DMS 273 (cell line): ENCODE measurements around the gene SLC10A3.

ENCODE experiments used
- DNase-seq: peaks from one replicate; lab custom pipeline; 2025; ENCODE audit not compliant: unreplicated experiment; lab: John Stamatoyannopoulos, UW

The SLC10A3 gene, protein sequence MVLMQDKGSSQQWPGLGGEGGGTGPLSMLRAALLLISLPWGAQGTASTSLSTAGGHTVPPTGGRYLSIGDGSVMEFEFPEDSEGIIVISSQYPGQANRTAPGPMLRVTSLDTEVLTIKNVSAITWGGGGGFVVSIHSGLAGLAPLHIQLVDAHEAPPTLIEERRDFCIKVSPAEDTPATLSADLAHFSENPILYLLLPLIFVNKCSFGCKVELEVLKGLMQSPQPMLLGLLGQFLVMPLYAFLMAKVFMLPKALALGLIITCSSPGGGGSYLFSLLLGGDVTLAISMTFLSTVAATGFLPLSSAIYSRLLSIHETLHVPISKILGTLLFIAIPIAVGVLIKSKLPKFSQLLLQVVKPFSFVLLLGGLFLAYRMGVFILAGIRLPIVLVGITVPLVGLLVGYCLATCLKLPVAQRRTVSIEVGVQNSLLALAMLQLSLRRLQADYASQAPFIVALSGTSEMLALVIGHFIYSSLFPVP

DNA sequence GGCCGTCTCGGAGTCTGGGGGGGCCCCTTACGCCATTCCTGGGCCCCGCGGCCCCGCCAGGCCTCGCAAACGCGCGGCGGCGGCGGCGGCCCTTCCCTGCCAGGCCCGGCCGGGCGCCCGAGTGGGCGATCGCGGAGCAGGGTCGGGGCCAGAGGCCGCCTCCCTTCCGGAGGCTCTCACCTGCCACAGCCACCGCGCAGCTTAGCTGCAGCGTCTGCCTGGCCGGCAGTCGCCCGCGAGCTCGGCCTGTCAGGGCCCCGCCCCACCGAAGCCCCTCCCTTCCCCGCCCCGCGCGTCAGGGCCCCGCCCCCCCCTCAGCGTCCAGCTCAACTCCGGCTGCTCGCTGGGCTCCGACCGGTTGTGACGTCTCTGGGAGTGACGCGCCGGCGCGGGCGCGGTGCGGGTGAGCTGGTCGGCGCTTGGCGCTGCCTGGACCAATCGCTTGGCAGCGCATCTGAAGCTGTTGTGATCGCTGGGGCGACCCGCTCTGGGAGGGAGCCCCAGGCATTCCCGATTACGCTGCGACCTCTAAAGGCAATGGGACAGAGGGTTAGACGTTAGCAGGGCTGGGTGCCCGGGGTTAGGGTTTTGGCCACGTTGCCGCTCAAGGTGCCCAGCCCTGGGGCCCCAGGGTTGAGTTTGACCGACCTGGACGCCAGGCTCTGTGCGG lies at the start of gene SLC10A3:
Gene SLC10A3, minus strand, starts transcription at position 216 of the 670 bp plus-strand sequence. CDS start 1,689 bp downstream, outside the sequence.
- peak; percentile 98 for DNase-seq

DNA sequence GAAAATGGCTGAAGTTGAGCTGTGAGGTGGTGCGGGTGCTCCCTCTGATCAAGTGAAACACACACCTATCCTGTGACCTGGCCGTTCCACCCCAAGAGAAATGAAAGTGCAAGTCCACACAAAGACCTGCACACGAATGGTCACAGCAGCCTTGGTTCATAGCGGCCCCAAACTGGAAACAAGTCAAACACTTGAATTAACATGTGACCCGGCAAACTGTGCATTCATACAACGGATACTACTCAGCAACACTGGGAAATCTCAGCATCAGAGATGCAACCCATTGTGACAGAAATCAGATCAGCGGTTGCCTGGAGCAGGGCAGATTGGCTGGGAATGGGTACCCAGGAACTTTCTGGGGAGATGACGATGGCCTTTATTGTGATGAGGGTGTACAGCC lies 48.6 kb upstream of the SLC10A3 start:
- DNase-seq = no peak

DNA sequence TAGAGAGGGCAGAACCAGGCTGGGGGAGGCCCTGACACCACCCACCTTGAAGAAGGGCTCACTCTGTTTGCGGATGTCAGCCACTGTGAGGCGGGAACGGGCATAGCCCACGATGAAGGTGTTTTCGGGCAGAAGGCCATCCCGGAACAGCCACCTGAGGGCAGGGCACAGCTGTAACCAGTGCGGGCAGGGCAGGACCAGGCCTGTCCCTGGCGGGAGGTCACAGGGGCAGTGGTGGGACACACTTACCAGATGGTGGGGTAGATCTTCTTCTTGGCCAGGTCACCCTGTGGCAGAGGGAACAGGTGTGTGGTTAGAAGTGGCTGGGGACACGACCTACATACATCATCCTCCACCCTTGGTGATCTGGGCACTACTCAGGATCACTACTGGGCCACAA lies 45.5 kb upstream of the SLC10A3 start:
- no peak for DNase-seq

DNA sequence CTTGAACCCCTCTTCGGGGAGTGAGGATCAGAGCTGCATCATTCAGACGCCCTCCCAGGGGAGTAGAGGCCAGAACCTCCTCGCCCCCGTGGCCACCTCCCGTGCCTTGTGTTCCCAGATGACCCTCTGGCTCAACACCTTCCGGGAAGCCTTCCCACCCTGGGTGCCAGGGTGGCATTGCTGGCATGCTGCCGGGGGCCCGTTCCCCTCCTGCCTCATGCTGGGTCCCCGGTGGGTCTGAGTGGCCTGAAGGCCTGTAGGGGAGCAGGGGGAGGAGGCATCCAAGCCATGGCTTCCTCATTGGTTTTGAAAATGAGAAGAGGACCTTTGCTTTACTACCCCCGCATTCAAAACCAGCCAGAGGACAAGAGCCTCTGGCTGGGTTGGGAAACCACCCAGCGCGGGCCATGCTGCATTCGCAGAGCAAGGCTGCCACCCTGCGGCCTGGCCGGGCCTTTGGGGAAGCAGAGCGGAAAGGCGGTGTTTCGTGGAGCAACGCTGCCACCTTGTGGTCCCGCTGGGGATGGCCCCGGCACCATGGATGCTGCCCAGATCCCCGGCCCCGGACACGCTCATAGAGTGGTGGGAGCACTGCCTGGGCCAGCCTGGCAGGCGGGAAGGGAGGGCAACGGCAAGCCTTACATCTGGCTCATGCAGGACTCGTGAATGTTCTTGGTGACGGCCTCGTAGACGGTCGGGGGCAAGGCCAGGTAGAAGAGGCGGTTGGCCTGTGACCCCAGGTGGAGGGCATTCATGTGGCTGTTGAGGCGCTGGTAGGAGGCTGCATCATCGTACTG lies 44.3 kb upstream of the SLC10A3 start:
- DNase-seq = peak; percentile 97

DNA sequence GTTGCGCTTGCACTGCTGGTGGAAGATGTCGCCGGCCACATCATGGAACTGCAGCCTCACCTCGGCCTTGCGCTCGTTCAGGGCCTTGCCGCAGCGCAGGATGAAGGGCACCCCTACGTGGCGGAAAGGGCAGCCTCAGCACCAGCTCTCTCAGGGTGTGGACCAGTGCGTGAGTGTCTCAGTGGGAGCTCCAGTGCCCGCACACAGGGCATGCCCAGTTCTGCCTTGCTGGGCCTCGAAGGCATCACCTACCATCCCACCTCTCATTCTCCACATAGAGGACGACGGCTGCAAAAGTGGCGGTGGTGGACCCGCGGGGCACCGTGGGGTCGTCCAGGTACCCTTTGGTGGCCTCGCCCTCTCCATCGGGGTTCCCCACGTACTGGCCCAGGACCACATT lies 42.3 kb upstream of the SLC10A3 start:
- no peak for DNase-seq

DNA sequence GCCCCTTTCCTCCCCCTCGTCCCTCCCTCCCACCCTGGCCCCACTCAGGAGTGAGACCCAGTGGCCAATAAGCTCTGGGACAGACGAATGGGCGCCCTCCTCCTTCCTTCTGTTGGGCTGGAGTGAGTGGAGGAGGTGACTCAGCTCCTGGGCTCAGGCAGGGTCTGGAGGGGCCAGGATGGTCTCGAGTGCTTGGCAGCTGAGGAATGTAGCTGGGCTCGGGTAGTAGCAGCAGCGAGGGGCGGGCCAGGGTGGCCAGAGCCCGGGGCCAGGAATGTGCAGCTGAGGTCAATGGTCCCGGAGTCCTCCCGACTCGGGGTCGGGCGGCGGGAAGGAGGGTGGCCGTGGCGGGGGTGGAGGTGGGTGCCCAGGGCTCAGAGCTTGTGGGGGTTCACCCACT lies 41.2 kb upstream of the SLC10A3 start:
- peak; percentile 27 for DNase-seq

DNA sequence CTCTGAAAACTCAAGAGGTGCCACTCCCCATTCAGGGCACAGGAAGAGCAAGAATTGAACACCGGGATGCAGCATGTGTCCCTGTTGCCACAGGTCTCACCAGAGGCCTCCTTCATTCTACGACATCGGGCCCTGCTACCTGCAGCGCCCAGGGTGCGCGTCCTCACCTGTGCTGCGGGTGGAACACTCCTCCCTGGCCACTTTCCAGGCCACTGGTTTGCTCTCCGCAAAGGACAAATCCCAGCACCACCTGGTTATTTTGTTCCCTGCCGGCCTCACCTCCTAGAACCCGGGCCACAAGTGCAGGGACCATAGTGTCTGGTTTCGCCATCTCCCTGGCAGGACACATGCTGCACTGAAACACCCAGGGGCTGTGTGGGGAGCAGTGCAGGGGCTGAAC lies 39.9 kb upstream of the SLC10A3 start:
- no peak for DNase-seq

DNA sequence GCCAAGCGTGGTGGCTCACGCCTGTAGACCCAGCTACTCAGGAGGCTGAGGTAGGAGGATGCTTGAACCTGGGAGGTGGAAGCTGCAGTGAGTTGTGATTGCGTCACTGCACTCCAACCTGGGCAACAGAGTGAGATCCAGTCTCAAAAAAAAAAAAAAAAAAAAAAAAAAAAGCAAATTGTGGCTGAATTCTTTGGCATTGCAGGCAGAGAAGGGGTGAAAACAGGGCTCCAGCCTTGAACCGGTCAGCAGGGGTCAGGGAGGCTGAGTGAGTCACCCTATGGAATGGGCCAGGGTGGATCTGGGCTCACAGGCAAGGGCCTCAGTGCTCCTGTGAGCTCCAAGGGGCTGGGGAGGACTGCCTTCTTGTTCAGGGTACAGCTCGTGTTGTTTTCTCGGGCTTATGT lies 38.8 kb upstream of the SLC10A3 start:
- DNase-seq = no peak

DNA sequence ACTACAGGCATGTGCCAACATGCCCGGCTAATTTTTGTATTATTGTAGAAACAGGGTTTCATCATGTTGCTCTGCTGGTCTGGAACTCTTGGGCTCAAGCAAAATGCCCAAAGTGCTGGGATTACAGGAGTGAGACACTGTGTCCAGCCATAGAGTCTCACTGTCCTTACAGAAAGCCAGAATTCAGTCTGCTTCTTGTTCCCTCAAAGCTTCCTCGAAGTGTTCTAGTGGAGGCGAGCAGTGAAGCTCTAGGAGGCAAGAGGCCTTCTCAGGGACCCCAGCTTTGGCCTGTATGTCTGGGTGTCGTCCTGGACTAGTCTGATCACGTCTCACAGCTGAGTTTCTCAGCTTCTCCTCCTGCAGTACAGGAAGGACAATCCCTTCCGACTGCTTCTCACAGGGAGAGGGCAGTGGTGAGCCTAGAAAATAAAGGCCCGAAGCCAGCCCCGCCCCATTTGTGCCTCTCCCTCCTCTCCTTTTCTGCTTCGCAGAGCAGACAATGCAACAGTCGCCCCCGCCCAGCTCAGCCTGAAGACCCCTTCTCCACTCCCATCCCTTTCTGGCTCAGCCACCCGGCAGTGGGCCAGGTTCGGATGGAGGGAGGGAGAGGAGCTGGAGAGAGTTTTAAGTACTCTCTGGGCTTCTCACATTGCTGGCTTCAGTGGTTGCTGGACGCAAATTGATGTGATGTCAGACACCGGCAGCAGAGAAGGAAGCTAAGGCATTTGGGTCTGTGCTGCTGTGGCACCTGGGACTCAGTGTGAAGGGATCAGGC lies 36.7 kb upstream of the SLC10A3 start:
- peak; percentile 87 for DNase-seq

DNA sequence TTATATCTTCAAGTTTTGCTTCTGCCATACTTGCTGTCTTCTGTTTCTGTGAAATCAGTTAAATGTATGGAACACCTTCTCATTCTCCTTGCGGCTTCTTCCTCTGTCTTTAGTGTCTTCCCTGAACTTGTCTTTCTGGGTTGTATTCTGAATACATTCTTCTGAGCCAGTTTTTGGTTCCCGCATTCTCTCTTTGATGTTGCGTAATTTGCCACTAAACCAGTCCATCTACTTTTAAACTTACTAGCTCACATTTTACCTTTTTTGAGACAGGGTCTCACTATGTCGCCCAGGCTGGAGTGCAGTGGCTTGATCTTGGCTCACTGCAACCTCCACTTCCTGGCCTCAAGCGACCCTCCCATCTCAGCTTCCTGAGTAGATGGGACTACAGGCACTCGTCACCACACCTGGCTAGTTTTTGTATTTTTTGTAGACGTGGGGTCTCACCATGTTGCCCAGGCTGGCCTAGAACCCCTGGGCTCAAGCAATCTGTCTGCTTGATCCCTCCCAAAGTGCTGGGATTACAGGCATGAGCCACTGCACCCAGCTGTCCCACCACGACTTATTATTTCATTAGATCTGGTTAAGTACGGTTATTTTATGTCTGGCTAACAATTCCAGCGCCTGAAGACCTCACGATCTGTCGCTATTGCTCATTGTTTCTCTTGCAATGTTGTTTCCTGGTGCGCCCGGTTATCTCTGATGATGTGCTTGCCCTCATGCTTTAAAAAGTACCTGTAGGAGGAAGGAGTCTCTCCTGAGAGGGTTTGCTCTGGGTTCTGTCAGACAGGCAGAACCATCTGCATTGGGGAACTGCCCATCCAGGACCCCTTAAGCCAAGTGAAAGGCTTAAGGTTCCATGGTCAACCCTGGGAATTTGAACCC lies 35.4 kb upstream of the SLC10A3 start:
- no peak for DNase-seq

DNA sequence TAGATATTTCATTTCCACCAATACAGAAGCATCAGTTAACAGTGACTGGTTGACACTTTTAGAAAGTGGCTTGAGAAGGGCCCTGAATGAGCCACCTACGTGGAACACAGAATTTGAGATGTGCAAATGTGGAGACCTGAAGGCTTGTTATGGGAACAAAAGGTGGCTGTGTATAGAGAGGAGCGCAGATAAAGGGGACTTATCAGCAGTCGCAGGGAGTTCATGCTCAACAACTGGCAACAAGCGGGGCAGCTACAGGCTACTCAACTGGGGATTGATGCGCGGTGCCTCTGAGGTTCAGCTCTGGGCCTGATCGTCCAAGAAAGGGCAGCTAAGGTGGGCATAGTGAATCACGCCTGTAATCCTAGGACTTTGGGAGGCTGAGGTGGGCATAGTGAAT lies 29.0 kb upstream of the SLC10A3 start:
- DNase-seq = no peak

DNA sequence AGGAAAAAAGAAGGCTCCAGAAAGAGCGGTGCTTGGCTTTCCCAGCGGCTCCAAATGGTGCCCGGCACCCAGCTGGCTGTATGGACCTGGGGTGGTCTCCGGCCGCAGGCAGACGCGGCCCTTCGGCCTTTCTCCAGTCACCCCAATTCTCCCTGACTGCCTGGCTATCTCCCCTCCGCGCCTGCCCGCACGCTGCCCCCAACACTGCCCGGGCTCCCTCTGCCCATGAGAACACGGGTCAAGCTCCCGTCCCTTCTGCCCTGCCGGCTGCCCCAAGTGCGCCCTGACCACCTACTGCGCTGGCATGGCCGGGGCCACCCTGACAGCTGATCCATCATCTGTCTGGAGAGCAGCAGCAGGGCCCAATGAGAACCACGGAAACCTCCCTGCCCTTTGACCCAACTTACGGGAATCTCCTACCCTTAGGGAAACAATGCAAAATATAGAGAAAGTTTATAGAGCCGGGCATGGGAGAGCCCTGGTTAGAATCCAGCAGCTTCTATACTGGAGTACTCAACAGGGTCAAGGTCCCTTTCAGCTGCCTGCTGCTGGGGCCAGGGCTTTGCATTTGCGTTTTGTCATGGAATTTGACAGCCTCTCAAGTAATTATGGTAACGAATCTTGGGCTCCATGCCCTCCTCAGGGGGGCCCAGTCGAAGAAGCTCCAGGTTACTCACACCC lies 26.8 kb upstream of the SLC10A3 start:
- DNase-seq = no peak

DNA sequence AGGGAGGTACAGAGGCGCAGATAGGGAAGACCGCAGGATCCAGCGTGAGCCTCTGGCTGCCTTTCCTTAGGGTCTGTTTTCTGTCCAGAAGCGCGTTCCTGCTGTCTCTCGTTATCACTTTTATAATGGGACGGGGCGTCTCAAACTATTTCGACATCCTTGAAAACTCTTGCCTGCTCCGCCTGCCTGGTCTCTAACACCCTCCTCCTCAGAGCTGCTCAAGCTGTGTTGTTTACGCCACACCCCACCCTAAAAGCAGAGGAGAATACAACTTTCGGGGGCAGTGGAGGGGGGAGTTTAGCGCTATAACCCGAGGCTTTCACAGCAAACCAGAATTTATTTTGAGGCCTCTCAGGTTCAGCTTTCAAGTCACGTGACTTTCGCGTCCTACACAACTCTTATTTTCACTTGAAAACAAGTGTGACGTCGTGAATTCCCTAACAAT lies 26.2 kb upstream of the SLC10A3 start:
- DNase-seq = no peak

DNA sequence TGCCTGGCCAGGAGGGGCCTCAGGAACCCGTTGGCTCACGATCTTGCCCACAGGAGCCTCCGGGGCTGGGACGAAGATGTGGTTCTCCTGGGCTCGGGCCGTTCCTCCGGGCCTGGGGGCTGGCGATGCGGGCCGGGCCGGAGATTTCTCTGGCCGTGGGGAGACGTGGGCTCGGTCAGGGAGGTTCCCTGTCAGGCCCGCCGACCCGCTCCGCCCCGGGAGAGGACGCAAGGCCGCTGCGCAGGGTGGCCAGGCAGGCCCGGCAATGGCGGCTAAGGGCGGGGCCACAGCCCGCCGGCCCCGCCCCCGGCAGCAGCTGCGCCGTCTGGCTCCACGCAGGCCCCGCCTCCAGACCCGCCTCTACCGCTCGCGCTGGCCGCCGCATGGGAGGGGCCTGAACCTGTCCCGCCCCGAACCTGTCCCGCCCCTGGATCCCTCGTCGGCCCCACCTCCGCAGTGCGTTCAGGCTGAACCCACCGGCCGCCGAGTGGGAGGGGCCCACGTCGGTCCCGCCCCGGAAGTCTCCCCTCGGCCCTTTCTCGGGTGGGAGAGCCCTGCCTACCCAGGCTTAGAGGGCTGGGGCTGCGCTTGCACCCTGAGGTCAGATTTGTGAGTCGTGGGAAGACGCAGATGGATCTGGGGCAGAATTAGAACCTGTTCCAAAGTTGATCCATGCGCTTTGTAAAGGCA lies 25.7 kb upstream of the SLC10A3 start, which contains the start of gene FAM3A:
Gene FAM3A, minus strand, starts transcription at position 267 of the 690 bp plus-strand sequence. CDS start 460 bp downstream, outside the sequence.
- DNase-seq = peak; percentile 93

DNA sequence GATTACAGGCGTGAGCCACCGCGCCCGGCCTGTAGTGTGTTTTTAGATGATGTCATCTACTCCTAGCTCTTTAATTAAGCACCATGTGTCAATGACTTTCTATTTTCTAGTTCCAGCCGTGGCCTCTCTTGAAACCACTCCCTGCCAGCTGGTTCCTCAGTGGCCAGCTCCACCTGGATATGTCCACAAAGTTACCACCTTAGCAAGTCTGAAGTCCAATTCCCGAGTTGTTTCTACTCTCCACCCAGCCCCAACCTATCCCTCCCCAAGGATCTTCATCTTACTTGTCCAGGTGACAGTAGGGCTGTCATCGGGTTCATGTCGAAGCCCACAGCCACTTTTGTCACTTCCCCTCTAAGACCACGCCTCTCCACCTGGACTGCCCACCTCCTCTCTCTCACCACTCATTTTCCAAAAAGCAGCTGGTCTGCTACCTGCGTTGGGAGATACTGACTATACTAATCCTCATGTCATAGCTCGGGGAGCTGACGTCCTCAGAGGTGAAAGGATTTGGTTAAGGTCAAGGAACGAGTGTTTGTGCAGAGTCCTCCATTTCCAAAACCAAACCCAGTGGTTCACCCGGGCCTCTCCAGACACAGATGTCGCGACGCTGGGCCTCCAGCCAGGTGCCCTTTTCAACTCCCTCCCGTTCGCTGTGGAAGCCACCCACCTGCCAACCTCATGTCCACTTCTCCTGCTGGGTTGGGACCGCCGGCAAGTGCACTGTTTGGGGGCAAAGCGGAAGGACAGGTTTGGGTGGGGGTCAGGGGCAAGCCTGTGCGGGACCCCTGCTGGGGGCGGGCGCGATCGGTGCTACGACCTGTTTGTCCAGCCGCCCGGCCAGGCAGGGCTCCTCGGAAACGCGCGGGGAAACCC lies 24.9 kb upstream of the SLC10A3 start:
- DNase-seq = peak; percentile 72

DNA sequence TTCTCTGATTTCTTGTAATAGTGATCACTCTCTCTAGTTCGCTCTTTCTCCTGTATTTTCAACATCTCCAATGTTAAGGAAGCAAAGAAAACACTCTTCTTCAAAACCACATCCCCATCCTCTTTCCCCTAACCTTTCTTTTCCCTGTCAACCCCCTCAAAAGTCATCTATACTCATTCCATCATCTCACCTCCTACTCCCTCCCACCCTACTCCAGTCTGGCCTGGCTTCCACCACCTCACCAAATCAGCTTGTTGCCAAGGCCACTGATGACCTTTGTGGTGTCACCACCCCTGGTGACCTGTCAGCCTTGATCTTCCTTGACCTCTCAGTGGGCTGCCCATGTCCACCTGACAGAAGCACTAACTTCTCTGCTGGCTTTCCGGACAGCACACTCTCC lies 23.3 kb upstream of the SLC10A3 start:
- no peak for DNase-seq

DNA sequence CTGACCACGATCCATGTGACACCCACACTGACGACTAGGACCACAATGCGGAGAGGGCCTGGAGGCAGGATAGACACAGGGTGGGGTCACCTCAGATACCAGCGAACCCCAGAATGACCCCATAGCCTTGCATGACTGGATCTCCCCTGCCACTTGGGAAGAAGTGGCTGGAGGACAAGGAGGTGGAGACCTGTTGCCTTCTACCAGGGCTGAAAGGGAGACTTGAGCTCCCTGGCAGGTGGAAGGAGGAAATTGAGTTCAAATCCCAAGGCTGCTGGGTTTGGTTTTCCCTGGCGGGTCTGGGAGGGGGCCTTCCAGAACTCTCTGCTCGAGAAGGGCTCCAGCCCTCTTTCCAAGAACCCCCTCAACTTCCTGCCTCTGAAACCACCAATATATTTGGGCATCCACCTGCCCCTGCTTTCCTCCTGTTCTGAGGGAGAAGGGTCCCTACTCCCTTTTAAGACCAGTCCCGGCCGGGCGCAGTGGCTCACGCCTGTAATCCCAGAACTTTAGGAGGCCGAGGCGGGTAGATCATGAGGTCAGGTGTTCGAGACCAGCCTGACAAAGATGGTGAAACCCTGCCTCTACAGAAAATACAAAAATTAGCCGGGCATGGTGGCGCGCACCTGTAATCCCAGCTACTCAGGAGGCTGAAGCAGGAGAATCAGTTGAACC lies 22.6 kb upstream of the SLC10A3 start:
- no peak for DNase-seq
